OCI-M1 (cell line): Measurements from ENCODE around the gene ERVH48-1.
"Not testable (repeated sequence)": the region's sequence is repeated elsewhere in the genome, so short reads cannot be mapped to it uniquely, and the experiment has no call there.

Source experiments
- DNase-seq: peaks from one replicate; lab custom pipeline; 2025; lab: John Stamatoyannopoulos, UW

Gene ERVH48-1

GRCh38 chr21:42925114-42925926 is at the start of gene ERVH48-1:
TSS of gene ERVH48-1 (minus strand) at chr21:42925630. CDS start at chr21:42919006, 6,624 bp downstream.
- DNase-seq: no peak

DNA sequence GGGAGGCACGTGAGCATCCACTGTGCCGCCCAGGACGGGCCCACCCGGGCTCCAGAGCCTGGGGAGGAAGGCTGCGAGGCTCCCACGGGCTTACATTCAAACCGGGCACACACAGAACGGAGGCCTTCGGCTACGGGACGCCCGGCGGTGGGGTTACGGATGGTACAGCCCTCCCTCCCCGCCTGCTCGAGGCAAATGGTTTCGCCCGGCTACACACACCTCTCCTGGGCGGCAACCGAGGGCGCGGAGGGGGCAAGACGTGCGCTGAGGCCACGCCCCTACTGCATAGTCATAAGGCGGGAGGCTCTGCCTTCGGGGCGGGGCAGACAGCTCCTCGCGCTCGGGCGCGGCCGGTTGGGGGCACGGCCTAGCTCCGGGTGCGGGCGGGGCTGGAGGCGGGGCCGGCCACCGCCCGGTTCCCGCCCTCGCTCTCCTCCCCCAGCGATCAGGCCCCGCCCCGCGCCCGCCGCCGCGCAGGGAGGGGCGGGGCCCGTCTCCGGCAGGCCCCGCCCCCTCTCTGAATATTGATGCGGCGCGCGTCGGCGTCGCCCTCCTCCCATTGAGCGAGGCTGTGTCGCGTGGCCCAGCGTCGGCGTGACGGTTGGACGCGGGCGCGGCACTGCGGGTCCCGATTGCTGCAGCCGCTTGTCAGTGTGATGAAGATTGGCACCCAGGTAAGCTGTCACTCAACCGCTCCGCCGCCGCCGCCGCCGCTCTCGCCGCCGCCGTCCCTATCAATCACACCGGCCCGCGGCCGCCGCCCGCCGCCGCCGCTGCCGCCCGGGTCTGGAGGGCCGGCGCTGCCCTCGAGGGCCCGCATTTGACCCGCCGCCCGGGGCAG is 48.8 kb upstream of the ERVH48-1 start, which contains the start of gene PKNOX1:
PKNOX1 (plus strand) TSS at position 572 of the 841 bp plus-strand sequence. CDS start 29,820 bp downstream, outside the sequence.
- DNase-seq: peak; percentile 100

DNA sequence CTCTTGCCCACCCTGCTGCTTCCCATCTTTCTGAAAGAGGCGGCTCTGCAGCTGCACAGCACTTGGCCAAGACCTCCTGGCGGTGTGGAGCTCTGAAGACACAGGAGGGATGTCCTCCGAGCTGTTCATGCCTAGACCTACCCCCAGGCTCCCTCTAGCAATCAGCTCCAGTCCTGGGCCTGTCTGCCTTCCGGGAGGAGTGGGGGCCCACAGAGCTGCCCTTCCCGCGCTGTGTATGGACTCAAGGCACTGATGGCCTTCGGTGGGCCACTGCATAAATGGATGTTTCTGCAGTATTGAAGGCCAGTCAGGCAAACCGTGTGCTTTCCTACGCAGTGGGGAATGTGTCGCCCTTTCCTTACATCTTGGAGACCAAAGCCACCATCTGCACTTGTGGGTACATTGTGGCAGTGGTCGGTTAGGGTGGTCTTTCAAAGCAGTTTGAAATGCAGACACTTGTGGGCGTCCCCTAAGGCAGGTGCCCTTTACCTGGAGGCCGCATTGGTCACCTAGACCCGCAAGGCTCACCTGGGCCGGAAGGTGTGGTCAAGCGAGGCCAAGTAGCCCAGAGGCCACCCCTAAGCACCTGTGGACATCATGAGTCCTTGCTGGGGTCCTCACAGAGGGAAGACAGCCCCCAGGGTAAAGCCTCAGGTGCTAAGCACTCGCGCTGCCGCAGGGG is 48.0 kb upstream of the ERVH48-1 start:
- peak; percentile 65 for DNase-seq

DNA sequence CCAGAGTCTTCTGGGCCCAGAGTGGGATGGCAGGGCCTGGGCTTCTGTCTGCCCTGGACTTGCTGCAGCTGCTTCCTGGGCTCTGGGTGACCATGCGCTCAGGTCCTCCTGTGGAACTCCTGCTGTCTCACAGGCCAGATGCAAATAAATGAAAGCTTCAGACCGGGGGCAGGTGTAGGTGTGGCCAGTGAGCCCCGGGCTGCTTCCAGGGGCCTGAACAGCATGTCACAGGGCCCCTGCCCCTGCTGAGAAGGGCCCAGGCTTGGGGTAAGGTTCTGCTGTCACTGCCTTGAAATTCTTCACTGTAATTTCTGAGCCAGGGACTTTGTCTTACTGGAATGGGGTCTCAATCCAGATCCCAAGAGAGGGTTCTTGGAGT is 46.5 kb upstream of the ERVH48-1 start:
- no peak for DNase-seq

- DNase-seq: no peak
Observed at GRCh38 chr21:42970946-42971653, 45.7 kb upstream of the ERVH48-1 start.

GRCh38 chr21:42969193-42969600 is 43.8 kb upstream of the ERVH48-1 start:
- DNase-seq: no peak

DNA sequence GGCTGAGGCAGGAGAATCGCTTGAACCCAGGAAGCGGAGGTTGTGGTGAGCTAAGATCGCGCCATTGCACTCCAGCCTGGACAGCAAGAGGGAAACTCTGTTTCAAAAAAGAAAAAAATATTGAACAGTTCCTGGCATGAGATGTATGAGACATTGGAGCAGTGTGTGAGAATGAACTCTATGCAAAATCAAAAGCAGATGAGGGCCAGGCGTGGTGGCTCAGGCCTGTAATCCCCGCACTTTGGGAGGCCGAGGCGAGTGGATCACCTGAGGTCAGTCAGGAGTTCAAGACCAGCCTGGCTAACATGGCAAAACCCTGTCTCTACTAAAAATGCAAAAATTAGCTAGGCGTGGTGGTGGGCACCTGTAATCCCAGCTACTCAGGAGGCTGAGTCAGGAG is 42.2 kb upstream of the ERVH48-1 start:
- not testable (repeated sequence) for DNase-seq

DNA sequence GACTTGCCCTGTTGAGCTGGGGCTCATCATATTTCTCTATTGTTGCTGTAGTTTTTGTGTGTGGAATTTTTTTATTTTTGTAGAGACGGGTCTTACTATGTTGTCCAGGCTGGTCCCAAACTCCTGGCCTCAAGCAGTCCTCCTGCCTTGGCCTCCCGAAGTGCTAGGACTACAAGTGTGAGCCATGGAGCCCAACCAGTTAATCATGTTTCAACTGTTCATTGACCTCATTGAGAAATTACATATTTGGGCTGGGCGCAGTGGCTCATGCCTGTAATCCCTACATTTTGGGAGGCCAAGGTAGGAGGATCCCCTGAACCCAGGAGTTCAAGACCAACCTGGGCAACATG is 39.8 kb upstream of the ERVH48-1 start:
- DNase-seq: no peak

GRCh38 chr21:42964546-42965210 is 39.2 kb upstream of the ERVH48-1 start:
- DNase-seq: no peak

GRCh38 chr21:42964086-42964485 is 38.7 kb upstream of the ERVH48-1 start:
- DNase-seq: no peak

- no peak for DNase-seq
Observed at GRCh38 chr21:42962380-42963007, 37.1 kb upstream of the ERVH48-1 start.

DNA sequence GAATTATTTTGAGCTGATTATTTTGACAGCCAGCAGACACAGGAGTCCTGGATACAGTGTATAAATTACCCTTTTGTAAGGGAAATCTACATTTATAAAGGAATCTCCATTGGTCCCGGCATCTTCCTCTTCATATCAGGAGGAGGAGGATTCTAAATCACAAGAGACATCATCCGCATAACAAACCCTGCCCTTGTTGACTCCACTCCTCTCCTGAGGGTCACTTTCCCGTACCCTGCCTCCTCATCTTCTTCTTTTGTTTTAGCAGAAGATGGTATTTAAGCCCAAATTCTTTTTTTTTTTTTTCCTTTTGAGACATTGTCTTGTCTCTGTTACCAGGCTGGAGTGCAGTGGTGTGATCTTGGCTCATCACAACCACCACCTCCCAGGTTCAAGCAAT is 34.3 kb upstream of the ERVH48-1 start:
- DNase-seq: no peak

- peak; percentile 40 for DNase-seq
Observed at GRCh38 chr21:42958122-42958521, 32.7 kb upstream of the ERVH48-1 start.

- DNase-seq: no peak
Observed at GRCh38 chr21:42956824-42957630, 31.6 kb upstream of the ERVH48-1 start.

GRCh38 chr21:42951193-42951592 is 25.8 kb upstream of the ERVH48-1 start:
- DNase-seq: not testable (repeated sequence)

GRCh38 chr21:42949094-42949755 is 23.8 kb upstream of the ERVH48-1 start:
- DNase-seq: not testable (repeated sequence)

GRCh38 chr21:42942244-42942643 is 16.8 kb upstream of the ERVH48-1 start:
- no peak for DNase-seq

DNA sequence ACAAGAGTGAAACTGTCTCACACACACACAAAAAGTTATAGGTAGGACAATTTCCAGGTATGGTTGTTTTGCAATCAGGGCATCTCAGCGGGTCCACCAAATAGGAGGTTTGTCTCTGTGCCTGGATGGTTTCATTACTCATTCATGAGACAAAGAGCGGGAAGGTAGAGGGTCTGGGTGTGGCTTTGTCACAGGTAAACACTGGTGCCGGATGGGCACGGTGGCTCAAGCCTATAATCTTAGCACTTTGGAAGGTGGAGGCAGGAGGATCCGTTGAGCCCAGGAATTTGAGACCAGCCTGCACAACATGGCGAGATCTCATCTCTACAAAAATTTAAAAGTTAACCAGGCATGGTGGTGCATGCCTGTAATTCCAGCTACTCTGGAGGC is 16.3 kb upstream of the ERVH48-1 start:
- no peak for DNase-seq
